SK-N-SH treated with all-trans-retinoic acid at 6 μM for 48 hours (cell line): ENCODE measurements around the gene MIPOL1.

Source experiments
- TOX ChIP-seq: fragments of 250-450 bp; sonication (Bioruptor Pico); IDR thresholded peaks from 2 replicates; pipeline ENCODE4 v1.8.0; 2021; ENCODE audit warnings: mild to moderate bottlenecking, moderate library complexity, borderline replicate concordance
- ZFP3 ChIP-seq: fragments of 250-450 bp; sonication (Bioruptor Pico); IDR thresholded peaks from 2 replicates; pipeline ENCODE4 v1.5.0; 2020; ENCODE audit warnings: mild to moderate bottlenecking, moderate library complexity
- ZFP30 ChIP-seq: fragments of 450-650 bp; formaldehyde crosslinking; IDR thresholded peaks from 2 replicates; pipeline ENCODE4 v1.5.0; 2022; ENCODE audit warnings: mild to moderate bottlenecking, moderate library complexity
- ZNF8 ChIP-seq: fragments of 450-650 bp; formaldehyde crosslinking; IDR thresholded peaks from 2 replicates; pipeline ENCODE4 v1.5.0; 2020; ENCODE audit warnings: mild to moderate bottlenecking, moderate library complexity

- TF ChIP-seq ZFP3 (CRISPR knock-in tag) (no peak), TOX (CRISPR knock-in tag) (no peak), ZNF8 (no peak), ZFP30 (CRISPR knock-in tag) (no peak)
Observed at GRCh38 chr14:37215345-37215744, 17.6 kb downstream of the MIPOL1 start.
